GM19193 (cell line): ENCODE results near the gene FHAD1.

Experiments
- POLR2A ChIP-seq: IDR thresholded peaks from 4 replicates; pipeline ENCODE4 v1.6.1; 2011; ENCODE audit not compliant: insufficient read depth, insufficient read length; ENCODE audit errors: extremely low read depth

FHAD1 gene

GRCh38 chr1:15362096-15362736 is 115.2 kb downstream of the FHAD1 start:
- TF ChIP-seq POLR2A, result no peak

DNA sequence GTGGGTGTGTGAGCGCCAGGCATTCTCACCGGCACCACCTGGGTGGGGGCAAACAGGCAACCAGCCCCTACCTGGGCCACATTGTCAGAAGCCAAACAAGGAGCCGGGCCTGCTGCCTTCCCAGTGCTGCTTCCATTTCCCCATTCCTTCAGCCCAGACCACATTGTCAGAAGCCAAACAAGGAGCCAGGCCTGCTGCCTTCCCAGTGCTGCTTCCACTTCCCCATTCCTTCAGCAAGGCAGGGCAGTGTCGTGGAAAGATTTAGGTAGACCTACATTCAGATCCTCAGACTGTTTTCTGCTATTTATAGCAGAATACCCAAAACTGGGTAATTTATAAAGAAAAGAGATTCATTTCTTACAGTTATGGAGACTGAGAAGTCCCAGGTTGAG is 115.7 kb downstream of the FHAD1 start:
- TF ChIP-seq POLR2A, result no peak

DNA sequence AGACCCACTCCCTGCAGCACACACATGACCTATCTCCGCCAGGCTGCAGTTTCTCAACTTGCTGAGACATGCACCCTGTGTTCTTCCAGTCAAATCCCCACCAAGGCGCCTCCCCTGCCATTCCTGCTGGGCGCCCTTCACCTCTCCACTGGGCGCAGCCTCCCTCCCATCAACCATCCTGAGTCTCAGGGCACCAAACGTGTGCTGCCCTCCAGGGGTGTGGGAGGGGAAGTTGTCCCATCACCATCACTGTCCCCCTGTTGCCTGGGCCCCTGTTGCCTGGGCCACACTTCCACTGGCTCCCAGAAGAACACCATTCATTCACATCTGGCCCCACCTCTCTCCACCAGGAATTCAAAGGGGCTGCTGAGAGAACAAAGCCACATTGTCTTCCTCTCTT is 117.7 kb downstream of the FHAD1 start:
- no peak for TF ChIP-seq POLR2A

- no peak for TF ChIP-seq POLR2A
Measured at GRCh38 chr1:15368888-15369287, 121.9 kb downstream of the FHAD1 start.

DNA sequence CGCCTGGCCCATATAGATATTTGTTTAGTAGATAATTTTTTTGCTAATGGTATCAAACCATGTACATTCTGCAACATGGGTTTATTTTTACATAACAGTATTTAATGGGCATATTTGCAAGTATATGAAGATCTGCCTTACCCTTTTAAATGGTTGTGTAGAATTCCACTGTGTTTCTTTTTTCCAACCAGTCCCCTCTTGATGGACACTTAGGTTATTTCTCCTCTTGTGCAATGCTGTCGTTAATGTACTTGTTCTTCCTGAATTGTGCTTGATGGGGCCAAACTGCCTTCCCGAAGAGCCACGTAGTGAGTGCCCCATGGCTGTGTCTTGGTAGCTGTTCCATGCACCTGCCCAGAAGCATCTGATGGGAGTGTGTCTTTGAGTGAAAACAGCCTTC is 123.2 kb downstream of the FHAD1 start:
- TF ChIP-seq POLR2A, result no peak

DNA sequence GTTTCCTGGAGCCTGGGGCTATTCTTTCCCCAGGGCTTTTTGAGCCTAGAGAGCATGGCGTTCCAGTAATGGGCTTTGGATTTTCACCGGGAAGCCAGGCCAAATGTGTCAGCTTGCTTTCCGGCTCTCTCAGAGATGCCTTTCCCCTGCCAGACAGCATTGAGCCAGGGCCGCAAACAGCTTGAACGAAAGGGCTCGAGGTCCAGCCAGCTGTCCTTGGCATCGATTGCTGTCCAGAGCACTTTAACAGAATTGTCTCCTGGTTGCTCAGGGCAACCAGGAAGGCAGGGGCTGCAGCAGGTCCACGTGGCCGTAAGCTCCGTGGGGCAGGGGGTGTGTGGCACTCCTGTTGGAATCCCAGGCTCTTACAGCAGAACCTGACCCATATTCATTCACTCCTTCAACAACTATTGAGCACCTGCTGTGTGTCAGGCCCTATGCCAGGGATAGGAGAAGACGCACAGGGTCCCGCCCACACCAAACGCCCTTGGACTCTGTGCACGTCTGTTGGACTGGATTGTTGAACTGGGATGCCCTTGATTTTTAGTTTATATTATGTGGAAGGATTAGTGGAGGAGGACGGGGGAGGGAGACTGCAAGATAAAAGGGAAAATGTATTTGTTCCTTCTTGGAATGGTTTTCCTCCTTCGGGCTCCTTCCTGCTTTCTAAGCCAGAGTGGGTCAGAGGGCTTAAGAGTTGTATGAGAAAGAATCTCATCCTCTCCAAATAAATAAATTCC is 123.9 kb downstream of the FHAD1 start:
- TF ChIP-seq POLR2A, result no peak

- no peak for TF ChIP-seq POLR2A
Measured at GRCh38 chr1:15371610-15372545, 124.9 kb downstream of the FHAD1 start.

GRCh38 chr1:15378729-15379128 is 131.7 kb downstream of the FHAD1 start:
- TF ChIP-seq POLR2A, result no peak

- no peak for TF ChIP-seq POLR2A
Measured at GRCh38 chr1:15380601-15381508, 133.8 kb downstream of the FHAD1 start.

DNA sequence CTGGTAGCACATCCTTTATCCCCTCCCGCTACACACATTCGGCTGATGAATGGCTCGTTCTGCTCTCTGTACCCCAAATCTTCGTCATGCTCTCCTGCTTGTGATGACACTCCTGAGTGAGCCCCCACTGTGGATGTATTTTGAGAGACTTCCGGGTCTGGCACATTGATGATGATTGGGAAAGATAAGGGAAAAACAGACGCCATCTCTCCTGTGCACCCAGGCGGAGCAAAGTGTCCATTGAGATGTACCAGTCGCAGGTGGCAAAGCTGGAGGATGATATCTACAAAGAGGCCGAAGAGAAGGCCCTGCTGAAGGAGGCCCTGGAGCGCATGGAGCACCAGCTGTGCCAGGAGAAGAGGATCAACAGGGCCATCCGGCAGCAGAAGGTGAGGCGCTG is 134.8 kb downstream of the FHAD1 start:
- no peak for TF ChIP-seq POLR2A

GRCh38 chr1:15382601-15383518 is 135.8 kb downstream of the FHAD1 start:
- no peak for TF ChIP-seq POLR2A

DNA sequence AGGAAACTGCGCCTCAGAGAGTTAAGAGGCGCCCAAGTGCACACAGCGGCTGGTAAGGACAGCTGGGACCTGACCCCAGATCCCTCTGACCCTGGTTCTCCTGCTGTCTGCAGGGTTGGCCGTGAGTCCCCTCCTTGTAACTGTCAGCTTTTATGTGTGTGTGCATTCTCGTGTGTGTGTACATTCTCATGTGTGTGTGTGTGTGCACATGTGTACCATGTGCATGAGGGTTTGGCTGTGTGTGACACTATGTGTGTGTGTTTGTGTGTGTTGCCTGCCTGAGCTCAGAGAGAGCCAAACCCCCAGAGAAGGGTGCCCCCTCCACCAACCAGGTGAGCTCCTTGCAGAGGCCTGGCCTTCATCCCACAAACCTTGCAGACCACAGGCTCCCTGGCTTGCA is 136.8 kb downstream of the FHAD1 start:
- TF ChIP-seq POLR2A, result no peak

DNA sequence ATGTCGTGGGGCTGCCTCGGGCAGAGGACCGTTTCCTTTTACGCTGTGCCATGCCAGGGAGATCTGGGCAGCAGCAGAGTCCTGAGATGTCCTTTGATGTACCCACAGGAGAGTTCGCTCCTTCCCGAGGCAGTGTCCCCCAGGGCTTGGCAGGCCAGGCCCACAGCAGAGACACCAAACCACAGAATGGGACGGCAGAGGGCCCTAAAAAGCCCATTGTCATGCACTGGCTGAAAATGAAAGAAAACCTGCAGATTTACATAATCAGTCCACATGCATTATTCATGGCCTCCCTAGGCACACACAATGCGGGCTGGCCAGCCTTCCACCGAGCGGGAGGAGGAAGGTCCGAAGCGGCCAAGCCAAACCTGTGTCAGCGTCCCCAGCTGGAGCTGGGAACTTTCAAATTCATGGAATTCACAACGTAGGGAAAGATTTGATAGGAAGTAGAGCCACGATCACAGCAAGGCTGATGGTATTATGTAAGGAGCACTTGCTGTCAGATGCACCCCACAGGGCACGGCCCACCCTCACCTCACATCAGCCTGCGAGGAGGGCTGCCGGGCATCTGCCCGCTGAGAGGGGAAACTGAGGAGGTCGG is 137.4 kb downstream of the FHAD1 start:
- TF ChIP-seq POLR2A, result no peak

DNA sequence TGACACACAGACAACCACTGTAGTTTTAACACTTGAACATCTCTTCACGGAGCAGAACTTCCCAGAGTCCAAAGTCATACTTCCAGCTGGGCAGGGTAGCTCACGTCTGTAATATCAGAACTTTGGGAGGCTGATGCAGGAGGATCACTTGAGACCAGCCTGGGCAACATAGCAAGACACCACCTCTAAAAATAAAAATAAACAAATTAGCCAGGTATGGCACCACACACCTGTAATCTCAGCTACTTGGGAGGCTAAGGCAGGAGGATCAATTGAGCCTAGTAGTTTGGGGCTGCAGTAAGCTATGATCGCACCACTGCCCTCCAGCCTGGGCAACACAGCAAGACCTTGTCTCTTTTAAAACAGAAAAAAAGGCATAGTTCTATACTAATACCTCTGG is 138.4 kb downstream of the FHAD1 start:
- TF ChIP-seq POLR2A, result no peak
